ENCODE results near the gene PTPN3.
"Not testable (repeated sequence)": the region's sequence is repeated elsewhere in the genome, so short reads cannot be mapped to it uniquely, and the experiment has no call there.

Gene PTPN3

GRCh38 chr9:109401169-109401989 lies 96.7 kb downstream of the PTPN3 start:
- DNase-seq (ENCODE audit: low read depth), result no peak

- DNase-seq (ENCODE audit: low read depth), result no peak
Observed at GRCh38 chr9:109399258-109399767, 98.8 kb downstream of the PTPN3 start.

- DNase-seq (ENCODE audit: low read depth), result no peak
Observed at GRCh38 chr9:109391176-109391575, 106.9 kb downstream of the PTPN3 start.

- DNase-seq (ENCODE audit: low read depth), result no peak
Observed at GRCh38 chr9:109387856-109388255, 110.3 kb downstream of the PTPN3 start.

GRCh38 chr9:109387206-109387605 lies 110.9 kb downstream of the PTPN3 start:
- no peak for DNase-seq (ENCODE audit: low read depth)

GRCh38 chr9:109385499-109385898 lies 112.6 kb downstream of the PTPN3 start:
- DNase-seq (ENCODE audit: low read depth), result no peak

GRCh38 chr9:109383947-109384346 lies 114.2 kb downstream of the PTPN3 start:
- no peak for DNase-seq (ENCODE audit: low read depth)

GRCh38 chr9:109383356-109383755 lies 114.8 kb downstream of the PTPN3 start:
- DNase-seq (ENCODE audit: low read depth), result no peak

- DNase-seq (ENCODE audit: low read depth), result no peak
Observed at GRCh38 chr9:109382585-109382984, 115.5 kb downstream of the PTPN3 start.

- DNase-seq (ENCODE audit: low read depth), result no peak
Observed at GRCh38 chr9:109382182-109382581, 115.9 kb downstream of the PTPN3 start.

- DNase-seq (ENCODE audit: low read depth), result no peak
Observed at GRCh38 chr9:109381011-109381729, 116.9 kb downstream of the PTPN3 start.

GRCh38 chr9:109379513-109379912 lies 118.6 kb downstream of the PTPN3 start:
- no peak for DNase-seq (ENCODE audit: low read depth)

- no peak for DNase-seq (ENCODE audit: low read depth)
Observed at GRCh38 chr9:109378316-109378715, 119.8 kb downstream of the PTPN3 start.

- no peak for DNase-seq (ENCODE audit: low read depth)
Observed at GRCh38 chr9:109372246-109372645, 125.9 kb downstream of the PTPN3 start.

GRCh38 chr9:109371374-109371773 lies 126.7 kb downstream of the PTPN3 start:
- no peak for DNase-seq (ENCODE audit: low read depth)

GRCh38 chr9:109369285-109369684 lies 128.8 kb downstream of the PTPN3 start:
- DNase-seq (ENCODE audit: low read depth), result no peak

GRCh38 chr9:109360771-109361170 lies 137.3 kb downstream of the PTPN3 start:
- no peak for DNase-seq (ENCODE audit: low read depth)

- not testable (repeated sequence) for DNase-seq (ENCODE audit: low read depth)
Observed at GRCh38 chr9:109358968-109359603, 139.0 kb downstream of the PTPN3 start.

- no peak for DNase-seq (ENCODE audit: low read depth)
Observed at GRCh38 chr9:109355564-109356297, 142.4 kb downstream of the PTPN3 start.

- no peak for DNase-seq (ENCODE audit: low read depth)
Observed at GRCh38 chr9:109354190-109354589, 143.9 kb downstream of the PTPN3 start.

- DNase-seq (ENCODE audit: low read depth), result no peak
Observed at GRCh38 chr9:109351032-109351431, 147.1 kb downstream of the PTPN3 start.

- DNase-seq (ENCODE audit: low read depth), result no peak
Observed at GRCh38 chr9:109349421-109349846, 148.7 kb downstream of the PTPN3 start.
